ENCODE results near the gene GRAMD1A. TPM values are rescaled to one million over a fixed set of nuclear protein-coding genes. Genes with fewer than 3 reads are reported as not detected.
"Not testable (repeated sequence)": the region's sequence is repeated elsewhere in the genome, so short reads cannot be mapped to it uniquely, and the experiment has no call there.

The GRAMD1A gene
- total RNA-seq, 6 experiments from 2014 or later: 10.4 to 34.8 (median 15.4) TPM

- H3K4me1 ChIP-seq: peaks cover 0 to 68% (median 24%) of the 10 kb centered on the region in 4 donors
- H3K36me3 ChIP-seq: peaks cover 0 to 38% (median 18%) of the 10 kb centered on the region in 4 donors
- H3K4me3 ChIP-seq: peak overlapping the region in 1 of 3 donors; percentile 11
- peak overlapping the region in 2 of 3 donors; percentile 29 to 50 for H3K27ac ChIP-seq
- no peaks in the 10 kb centered on the region for H3K9me3 ChIP-seq
- no peaks in the 10 kb centered on the region for H3K27me3 ChIP-seq
- WGBS (ENCODE audit: insufficient coverage, low coverage, low lambda C conversion rate, missing lambda C conversion rate): 60% methylated on average over 5 of the region's 5 CpGs
- ATAC-seq (no peak), DNase-seq (no peak)
- intact Hi-C loops (cut with DNase I): no loop called here
- TF ChIP-seq CTCF (IDR thresholded peaks at IDR 0.05): no peak
- no peak for TF ChIP-seq POLR2A (IDR thresholded peaks at IDR 0.05)
These were observed 49.3 kb downstream of the GRAMD1A start for GRCh38 chr19:35049456-35049855.

- DNase-seq; H3K4me3 ChIP-seq; H3K27ac ChIP-seq; H3K9me3 ChIP-seq; intact Hi-C loops (cut with DNase I); H3K27me3 ChIP-seq; ATAC-seq: not testable (repeated sequence)
- peaks cover 0 to 47% (median 23%) of the 10 kb centered on the region in 4 donors for H3K36me3 ChIP-seq
- H3K4me1 ChIP-seq: peaks cover 0 to 56% (median 24%) of the 10 kb centered on the region in 4 donors
- WGBS (ENCODE audit: insufficient coverage, low coverage, low lambda C conversion rate, missing lambda C conversion rate): 94% methylated on average over 2 of the region's 2 CpGs
These were observed 50.5 kb downstream of the GRAMD1A start for GRCh38 chr19:35050662-35051061.

GRCh38 chr19:35051268-35051667 is 51.1 kb downstream of the GRAMD1A start:
- WGBS (ENCODE audit: insufficient coverage, low coverage, low lambda C conversion rate, missing lambda C conversion rate): 85% methylated on average over 4 of the region's 4 CpGs
- peaks cover 0 to 51% (median 21%) of the 10 kb centered on the region in 4 donors for H3K4me1 ChIP-seq

GRCh38 chr19:35051796-35052195 is 51.7 kb downstream of the GRAMD1A start:
- ATAC-seq: no peak
- TF ChIP-seq POLR2A (IDR thresholded peaks at IDR 0.05): no peak
- no peak for TF ChIP-seq CTCF (IDR thresholded peaks at IDR 0.05)
- H3K4me3 ChIP-seq: no peak overlapping the region
- DNase-seq: no peak
- H3K4me1 ChIP-seq: peaks cover 0 to 46% (median 20%) of the 10 kb centered on the region in 4 donors
- H3K9me3 ChIP-seq: no peaks in the 10 kb centered on the region
- intact Hi-C loops (cut with DNase I): no loop called here
- no peaks in the 10 kb centered on the region for H3K27me3 ChIP-seq
- H3K27ac ChIP-seq: no peak overlapping the region
- peaks cover 0 to 47% (median 23%) of the 10 kb centered on the region in 4 donors for H3K36me3 ChIP-seq
- WGBS (ENCODE audit: insufficient coverage, low coverage, low lambda C conversion rate, missing lambda C conversion rate): no CpG with 5 or more reads among the region's 5 CpGs

More at GRCh38 chr19:35051268-35051667, 51.1 kb downstream of the GRAMD1A start:
- peaks cover 0 to 47% (median 23%) of the 10 kb centered on the region in 4 donors for H3K36me3 ChIP-seq
- intact Hi-C loops (cut with DNase I); DNase-seq; H3K27ac ChIP-seq; H3K27me3 ChIP-seq; H3K9me3 ChIP-seq; ATAC-seq; H3K4me3 ChIP-seq: not testable (repeated sequence)

- intact Hi-C loops (cut with DNase I): no loop called here
- H3K4me1 ChIP-seq: peaks cover 0 to 37% (median 16%) of the 10 kb centered on the region in 4 donors
- DNase-seq (no peak), ATAC-seq (no peak)
- no peak overlapping the region for H3K27ac ChIP-seq
- no peaks in the 10 kb centered on the region for H3K9me3 ChIP-seq
- WGBS (ENCODE audit: insufficient coverage, low coverage, low lambda C conversion rate, missing lambda C conversion rate): 66% methylated on average over 7 of the region's 8 CpGs
- H3K36me3 ChIP-seq: peaks cover 0 to 50% (median 23%) of the 10 kb centered on the region in 4 donors
- no peak overlapping the region for H3K4me3 ChIP-seq
- TF ChIP-seq POLR2A (IDR thresholded peaks at IDR 0.05): no peak
- H3K27me3 ChIP-seq: no peaks in the 10 kb centered on the region
These were observed 52.6 kb downstream of the GRAMD1A start for GRCh38 chr19:35052599-35053190.

GRCh38 chr19:35053667-35054293 is 53.7 kb downstream of the GRAMD1A start:
- Histone ChIP-seq H3K27ac (no peak overlapping the region), H3K4me3 (no peak overlapping the region), H3K27me3 (no peaks in the 10 kb centered on the region), H3K36me3 (peaks cover 0 to 53% (median 23%) of the 10 kb centered on the region in 4 donors), H3K4me1 (peaks cover 0 to 27% (median 10%) of the 10 kb centered on the region in 4 donors), H3K9me3 (no peaks in the 10 kb centered on the region)
- intact Hi-C loops (cut with DNase I): no loop called here
- DNase-seq (no peak), ATAC-seq (no peak)
- 84% methylated on average over 6 of the region's 9 CpGs for WGBS (ENCODE audit: insufficient coverage, low coverage, low lambda C conversion rate, missing lambda C conversion rate)
- TF ChIP-seq POLR2A (IDR thresholded peaks at IDR 0.05): no peak
- TF ChIP-seq CTCF (IDR thresholded peaks at IDR 0.05): no peak

Measured in right lobe of liver (tissue), 6 donors.